ENCODE measurements around the gene HPCAL4.

- TF ChIP-seq CTCF (IDR thresholded peaks at IDR 0.05) (no peak), POLR2A (IDR thresholded peaks at IDR 0.05) (no peak)
These were observed 44.8 kb downstream of the HPCAL4 start for GRCh38 chr1:39646232-39647081.
